Chondrocyte (in vitro differentiated cells): ENCODE data around the gene SHROOM1. TPM values are rescaled to one million over a fixed set of nuclear protein-coding genes. Genes with fewer than 3 reads are reported as not detected.

Experiments
- DNase-seq: peaks from one replicate; pipeline ENCODE4 v3.0.0; 2021; ENCODE audit warnings: mixed read lengths, low spot score
- H3K27ac Mint-ChIP-seq: one replicate; pipeline ENCODE4 v1.8.0; 2021; ENCODE audit warnings: mild to moderate bottlenecking, moderate library complexity, mixed read lengths; ENCODE audit not compliant: unreplicated experiment
- H3K27me3 Mint-ChIP-seq: 2 replicates; pipeline ENCODE4 v1.8.0; 2021; ENCODE audit warnings: low read depth, mixed read lengths
- H3K36me3 Mint-ChIP-seq: 2 replicates; pipeline ENCODE4 v1.8.0; 2021; ENCODE audit warnings: low read depth, mixed read lengths
- H3K4me1 Mint-ChIP-seq: 2 replicates; pipeline ENCODE4 v1.8.0; 2021; ENCODE audit warnings: low read depth, mild to moderate bottlenecking, mixed read lengths
- H3K4me3 Mint-ChIP-seq: one replicate; pipeline ENCODE4 v1.8.0; 2021; ENCODE audit warnings: mild to moderate bottlenecking, moderate library complexity, mixed read lengths; ENCODE audit not compliant: unreplicated experiment
- H3K9me3 Mint-ChIP-seq: 2 replicates; pipeline ENCODE4 v1.8.0; 2021; ENCODE audit warnings: low read depth, mixed read lengths
- total RNA-seq: library from RNA; stranded (reverse); gene quantifications from 3 replicates; pipeline ENCODE4 v1.2.1, GENCODE V29; 2021
- TF ChIP-seq, protein P1 (sequence below): fragments of 200-600 bp; sonication (generic); IDR thresholded peaks from 2 replicates; pipeline ENCODE4 v1.5.0; 2021; ENCODE audit warnings: antibody characterized with exemption, mild to moderate bottlenecking, moderate library complexity

SHROOM1 gene
- total RNA-seq, 1 donor from 2014 or later = 6.5 TPM

DNA sequence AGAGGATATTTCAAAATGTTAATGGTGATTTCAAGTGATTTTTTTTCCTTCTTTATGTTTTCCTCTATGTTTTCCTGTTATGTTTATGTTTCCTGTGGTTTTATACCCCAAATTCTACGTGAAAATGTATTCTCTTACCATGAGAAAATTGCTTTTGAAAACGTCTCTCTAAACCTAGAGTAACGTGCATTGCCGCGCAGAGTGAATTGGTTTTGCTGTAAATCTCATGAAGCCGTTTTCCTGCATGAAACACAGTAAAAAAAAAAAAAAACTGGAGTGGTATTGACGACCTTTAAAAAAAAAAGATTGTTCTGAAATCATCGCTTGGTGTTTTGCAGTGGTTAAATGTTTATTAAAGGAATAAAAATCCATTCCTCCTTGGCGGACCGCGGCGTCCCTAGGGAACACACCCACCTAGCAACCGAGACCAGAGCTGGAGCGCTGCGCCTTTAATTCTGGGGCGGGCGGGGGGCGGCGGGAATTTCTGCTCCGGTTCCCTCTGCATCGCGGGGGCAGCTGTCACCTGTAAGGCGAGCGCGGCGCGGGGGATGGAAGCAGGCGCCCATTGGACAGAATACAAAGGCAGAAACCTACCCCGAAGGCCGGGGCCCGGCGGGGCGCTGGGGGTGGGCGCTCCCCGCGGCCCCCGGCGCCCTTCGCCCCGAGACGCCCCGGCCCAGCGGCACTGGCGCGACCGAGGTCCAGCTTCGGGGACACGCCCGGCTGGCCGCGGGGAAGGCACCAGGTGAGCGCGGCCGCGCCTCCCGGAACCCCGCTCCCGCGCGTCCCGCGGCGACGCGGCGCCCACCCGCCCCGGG is 17.5 kb downstream of the SHROOM1 start, which contains the start of gene SOWAHA:
Gene SOWAHA, plus strand, starts transcription at position 522 of the 818 bp plus-strand sequence. CDS start 320 bp downstream, outside the sequence.
- TF ChIP-seq, protein P1, sequence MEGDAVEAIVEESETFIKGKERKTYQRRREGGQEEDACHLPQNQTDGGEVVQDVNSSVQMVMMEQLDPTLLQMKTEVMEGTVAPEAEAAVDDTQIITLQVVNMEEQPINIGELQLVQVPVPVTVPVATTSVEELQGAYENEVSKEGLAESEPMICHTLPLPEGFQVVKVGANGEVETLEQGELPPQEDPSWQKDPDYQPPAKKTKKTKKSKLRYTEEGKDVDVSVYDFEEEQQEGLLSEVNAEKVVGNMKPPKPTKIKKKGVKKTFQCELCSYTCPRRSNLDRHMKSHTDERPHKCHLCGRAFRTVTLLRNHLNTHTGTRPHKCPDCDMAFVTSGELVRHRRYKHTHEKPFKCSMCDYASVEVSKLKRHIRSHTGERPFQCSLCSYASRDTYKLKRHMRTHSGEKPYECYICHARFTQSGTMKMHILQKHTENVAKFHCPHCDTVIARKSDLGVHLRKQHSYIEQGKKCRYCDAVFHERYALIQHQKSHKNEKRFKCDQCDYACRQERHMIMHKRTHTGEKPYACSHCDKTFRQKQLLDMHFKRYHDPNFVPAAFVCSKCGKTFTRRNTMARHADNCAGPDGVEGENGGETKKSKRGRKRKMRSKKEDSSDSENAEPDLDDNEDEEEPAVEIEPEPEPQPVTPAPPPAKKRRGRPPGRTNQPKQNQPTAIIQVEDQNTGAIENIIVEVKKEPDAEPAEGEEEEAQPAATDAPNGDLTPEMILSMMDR = no peak
- Mint-ChIP-seq H3K4me1 (peaks cover 7% of the 10 kb centered on the region), H3K27me3 (peaks cover 32% of the 10 kb centered on the region), H3K4me3 (peak within 1 kb of the TSS; percentile 70), H3K27ac (no peak within 1 kb of the TSS), H3K9me3 (no peaks in the 10 kb centered on the region), H3K36me3 (peaks cover 1% of the 10 kb centered on the region)
- DNase-seq = no peak

DNA sequence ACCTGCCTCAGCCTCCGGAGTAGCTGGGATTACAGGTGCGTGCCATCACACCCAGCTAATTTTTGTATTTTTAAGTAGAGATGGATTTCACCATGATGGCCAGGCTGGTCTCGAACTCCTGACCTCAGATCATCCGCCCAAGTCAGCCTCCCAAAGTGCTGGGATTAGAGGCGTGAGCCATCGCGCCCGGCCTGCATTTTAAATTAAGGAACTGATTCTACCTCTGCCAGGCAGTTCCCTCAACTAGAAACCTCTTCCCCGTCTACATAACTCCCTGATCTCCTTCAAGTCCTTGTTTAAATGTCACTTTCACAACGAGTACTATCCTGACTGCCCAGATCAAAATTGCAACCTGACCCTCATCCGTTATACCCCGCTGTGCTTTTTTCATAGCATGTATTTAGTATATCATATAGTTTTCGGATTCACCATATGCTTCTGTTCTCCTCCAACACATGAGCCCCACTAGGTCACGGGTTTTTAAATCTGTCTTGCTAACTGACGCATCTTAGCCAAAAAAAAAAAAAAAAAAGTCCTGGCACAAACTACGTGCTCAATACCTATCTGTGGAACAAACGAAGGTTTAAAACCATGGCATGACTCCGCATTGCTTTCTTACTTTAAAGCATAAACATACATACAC is 18.2 kb downstream of the SHROOM1 start:
- TF ChIP-seq, protein P1 = no peak
- H3K27ac Mint-ChIP-seq = no peak overlapping the region
- H3K4me3 Mint-ChIP-seq = peak overlapping the region; percentile 70
- DNase-seq = no peak
- H3K36me3 Mint-ChIP-seq = peaks cover 1% of the 10 kb centered on the region
- H3K4me1 Mint-ChIP-seq = peaks cover 10% of the 10 kb centered on the region
- peaks cover 32% of the 10 kb centered on the region for H3K27me3 Mint-ChIP-seq
- no peaks in the 10 kb centered on the region for H3K9me3 Mint-ChIP-seq

DNA sequence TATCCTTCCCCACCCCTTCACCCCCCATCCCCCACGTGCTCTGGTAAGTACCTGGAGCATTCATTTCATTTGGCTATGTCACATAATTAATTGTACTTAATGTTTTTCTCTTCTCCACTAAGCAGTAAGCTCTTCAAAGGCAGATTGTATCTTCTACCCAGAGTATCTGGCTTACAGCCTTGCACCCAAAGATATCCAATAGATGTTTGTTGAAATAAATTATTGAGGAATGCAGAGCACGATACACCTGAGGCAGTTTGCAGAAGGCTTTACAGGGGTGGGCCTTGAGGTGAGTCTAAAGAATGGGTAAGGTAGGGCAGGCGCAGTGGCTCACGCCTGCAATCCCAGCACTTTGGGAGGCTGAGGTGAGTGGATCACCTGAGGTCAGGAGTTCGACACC is 19.8 kb downstream of the SHROOM1 start:
- peaks cover 1% of the 10 kb centered on the region for H3K36me3 Mint-ChIP-seq
- no peak overlapping the region for H3K27ac Mint-ChIP-seq
- H3K27me3 Mint-ChIP-seq = peaks cover 32% of the 10 kb centered on the region
- TF ChIP-seq, protein P1 = no peak
- DNase-seq = no peak
- H3K4me1 Mint-ChIP-seq = peaks cover 10% of the 10 kb centered on the region
- H3K4me3 Mint-ChIP-seq = no peak overlapping the region
- no peaks in the 10 kb centered on the region for H3K9me3 Mint-ChIP-seq

DNA sequence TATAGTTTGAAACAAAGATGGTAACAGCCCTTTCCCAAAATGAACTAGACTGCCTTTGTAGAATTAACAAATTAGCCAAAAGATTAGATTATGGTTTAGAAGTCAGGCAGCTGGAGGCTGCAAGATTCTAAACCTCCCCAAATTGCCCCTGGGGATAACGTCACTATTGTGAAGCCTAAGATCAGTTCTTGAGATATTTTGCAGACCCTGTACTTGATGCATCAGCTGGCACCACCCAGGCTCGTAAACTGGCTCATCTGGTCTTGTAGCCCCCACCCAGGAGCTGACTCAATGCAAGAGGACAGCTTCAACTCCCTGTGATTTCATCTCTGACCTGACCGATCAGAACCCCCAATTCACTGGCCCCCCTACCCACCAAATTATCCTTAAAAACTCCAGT is 21.6 kb downstream of the SHROOM1 start:
- H3K27ac Mint-ChIP-seq = no peak overlapping the region
- peaks cover 39% of the 10 kb centered on the region for H3K27me3 Mint-ChIP-seq
- peaks cover 10% of the 10 kb centered on the region for H3K4me1 Mint-ChIP-seq
- no peak overlapping the region for H3K4me3 Mint-ChIP-seq
- TF ChIP-seq, protein P1 = no peak
- no peak for DNase-seq
- H3K36me3 Mint-ChIP-seq = peaks cover 5% of the 10 kb centered on the region
- no peaks in the 10 kb centered on the region for H3K9me3 Mint-ChIP-seq

DNA sequence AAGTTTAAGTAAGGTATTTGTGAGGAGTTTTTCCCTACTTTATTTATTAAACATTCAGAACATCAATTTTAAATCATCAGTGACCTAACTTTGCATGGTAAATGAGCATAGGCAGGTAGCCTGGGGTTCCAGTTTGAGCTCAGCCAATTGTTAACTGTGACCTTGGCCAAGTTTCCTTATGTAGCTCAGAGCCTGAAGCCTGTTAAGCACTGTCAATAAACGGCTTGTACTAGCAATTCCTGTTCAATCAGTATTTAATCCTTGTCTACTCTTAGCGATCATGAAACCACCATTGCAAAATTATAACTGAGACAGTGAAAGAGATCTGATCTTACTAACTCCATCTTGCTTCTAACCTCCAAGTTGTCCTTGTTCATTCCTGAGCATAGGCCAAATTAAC is 22.0 kb downstream of the SHROOM1 start:
- Mint-ChIP-seq H3K36me3 (peaks cover 5% of the 10 kb centered on the region), H3K4me1 (peaks cover 10% of the 10 kb centered on the region), H3K4me3 (no peak overlapping the region), H3K9me3 (no peaks in the 10 kb centered on the region), H3K27me3 (peaks cover 42% of the 10 kb centered on the region), H3K27ac (no peak overlapping the region)
- DNase-seq = no peak
- TF ChIP-seq, protein P1 = no peak
